ENCODE data around the gene SSRP1.

DNA sequence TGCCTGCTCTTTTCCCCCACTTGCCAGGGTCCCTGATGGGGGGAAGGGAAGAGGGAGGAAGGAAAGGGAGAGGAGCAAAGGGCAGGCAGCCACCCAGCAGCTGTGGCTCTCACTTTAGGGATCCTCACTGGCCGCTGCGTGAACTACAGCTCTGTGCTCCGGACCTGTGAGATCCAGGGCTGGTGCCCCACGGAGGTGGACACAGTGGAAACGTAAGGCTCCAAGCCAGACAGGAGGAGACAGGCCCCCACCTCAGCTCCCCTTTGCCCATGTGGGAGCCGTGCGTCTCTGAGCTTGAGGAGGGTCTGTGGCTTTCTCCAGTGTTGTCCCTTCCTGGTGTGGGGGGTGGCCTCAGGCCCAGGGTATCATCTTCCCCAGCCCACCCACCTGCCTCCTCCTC is 12.4 kb upstream of the SSRP1 start:
- TF ChIP-seq POLR2AphosphoS5 (IDR thresholded peaks at IDR 0.05) (no peak), EP300 (conservative IDR thresholded peaks at IDR 0.05; ENCODE audit: poor library complexity, severe bottlenecking) (no peak), MXI1 (conservative IDR thresholded peaks at IDR 0.05; ENCODE audit: poor library complexity, severe bottlenecking) (no peak), EZH2 (IDR thresholded peaks at IDR 0.05; ENCODE audit: borderline replicate concordance, insufficient read depth, low read length, poor library complexity, severe bottlenecking) (no peak), RAD21 (conservative IDR thresholded peaks at IDR 0.05) (no peak), TAF1 (IDR thresholded peaks at IDR 0.05; ENCODE audit: low read depth) (no peak)
- TF ChIP-seq, protein P1, sequence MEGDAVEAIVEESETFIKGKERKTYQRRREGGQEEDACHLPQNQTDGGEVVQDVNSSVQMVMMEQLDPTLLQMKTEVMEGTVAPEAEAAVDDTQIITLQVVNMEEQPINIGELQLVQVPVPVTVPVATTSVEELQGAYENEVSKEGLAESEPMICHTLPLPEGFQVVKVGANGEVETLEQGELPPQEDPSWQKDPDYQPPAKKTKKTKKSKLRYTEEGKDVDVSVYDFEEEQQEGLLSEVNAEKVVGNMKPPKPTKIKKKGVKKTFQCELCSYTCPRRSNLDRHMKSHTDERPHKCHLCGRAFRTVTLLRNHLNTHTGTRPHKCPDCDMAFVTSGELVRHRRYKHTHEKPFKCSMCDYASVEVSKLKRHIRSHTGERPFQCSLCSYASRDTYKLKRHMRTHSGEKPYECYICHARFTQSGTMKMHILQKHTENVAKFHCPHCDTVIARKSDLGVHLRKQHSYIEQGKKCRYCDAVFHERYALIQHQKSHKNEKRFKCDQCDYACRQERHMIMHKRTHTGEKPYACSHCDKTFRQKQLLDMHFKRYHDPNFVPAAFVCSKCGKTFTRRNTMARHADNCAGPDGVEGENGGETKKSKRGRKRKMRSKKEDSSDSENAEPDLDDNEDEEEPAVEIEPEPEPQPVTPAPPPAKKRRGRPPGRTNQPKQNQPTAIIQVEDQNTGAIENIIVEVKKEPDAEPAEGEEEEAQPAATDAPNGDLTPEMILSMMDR (IDR thresholded peaks at IDR 0.05; ENCODE audit: poor library complexity, severe bottlenecking), result no peak

Measured in neural cell (in vitro differentiated cells).